Endothelial cell of umbilical vein (primary cell): ENCODE measurements around the gene CYFIP2. TPM values are rescaled to one million over a fixed set of nuclear protein-coding genes. Genes with fewer than 3 reads are reported as not detected.

Source experiments
- BruUV-seq: library from RNA; stranded (reverse); fragments of 400-500 nt; replicated peaks from 2 replicates; lab custom pipeline; 2021; lab: Mats Ljungman, UMichigan
- CTCF ChIA-PET: fragments of 300-600, 350-600 bp; sonication (Branson Sonifier 250); formaldehyde crosslinking; loops from one replicate; lab custom pipeline; 2021; ENCODE audit warnings: antibody characterized with exemption, inconsistent platforms; lab: Charles Lee
- POLR2A ChIA-PET: fragments of 300-600, 350-600 bp; sonication (Branson Sonifier 250); formaldehyde crosslinking; loops from one replicate; lab custom pipeline; 2021; ENCODE audit warnings: antibody characterized with exemption, inconsistent platforms; lab: Charles Lee
- DNase-seq: peaks from one replicate; pipeline ENCODE4 v3.0.0-alpha.2; 2011; ENCODE audit warnings: low read depth, low spot score
- FAIRE-seq: peaks from 2 replicates; lab custom pipeline; 2011; peaks lifted over from hg19 to GRCh38; lab: Jason Lieb, UNC
- H2AFZ ChIP-seq: 2 replicates; pipeline ENCODE4 v1.6.0; 2012; ENCODE audit warnings: low read depth, low read length, control low read depth, inconsistent platforms
- H3K27ac ChIP-seq: 2 replicates; pipeline ENCODE4 v1.5.1; 2011; ENCODE audit warnings: low read depth, mild to moderate bottlenecking, control low read depth, low read length, moderate library complexity; ENCODE audit not compliant: insufficient read depth
- H3K27me3 ChIP-seq, 2 experiments: 2 replicates each; pipeline versions ENCODE4 v1.6.0 to v1.6.1; 2011; ENCODE audit warnings: low read length in 2 of 2, mixed read lengths in 1 of 2; ENCODE audit not compliant: control insufficient read depth in 2 of 2, insufficient read depth in 2 of 2
- H3K36me3 ChIP-seq, 2 experiments: 2 replicates in 1 of 2; 3 replicates in 1 of 2; pipeline ENCODE4 v1.5.1; 2011; ENCODE audit warnings: low read length in 2 of 2, mild to moderate bottlenecking in 1 of 2, moderate library complexity in 1 of 2; ENCODE audit not compliant: control insufficient read depth in 2 of 2, insufficient read depth in 2 of 2; ENCODE audit errors: extremely low read depth in 1 of 2
- H3K4me1 ChIP-seq: 3 replicates; pipeline ENCODE4 v1.5.1; 2011; ENCODE audit warnings: mild to moderate bottlenecking, low read length; ENCODE audit not compliant: control insufficient read depth, insufficient read depth; ENCODE audit errors: extremely low read depth
- H3K4me2 ChIP-seq: 2 replicates; pipeline ENCODE4 v1.6.1; 2011; ENCODE audit warnings: low read length, control low read depth, mixed read lengths; ENCODE audit not compliant: insufficient read depth
- H3K4me3 ChIP-seq, 3 experiments: fragments of 200-600 bp in 1 of 3; sonication (generic), shearing (Covaris generic) in 1 of 3; replicated peaks in 1 of 3; 2 replicates each; pipeline ENCODE4 v1.5.1; 2011 to 2016; ENCODE audit warnings: control low read depth in 3 of 3, low read length in 3 of 3, mild to moderate bottlenecking in 2 of 3, inconsistent platforms in 1 of 3, low read depth in 1 of 3, moderate library complexity in 1 of 3; ENCODE audit not compliant: insufficient read depth in 1 of 3
- H3K79me2 ChIP-seq: 2 replicates; pipeline ENCODE4 v1.6.0; 2012; ENCODE audit warnings: low read length, inconsistent platforms; ENCODE audit not compliant: control insufficient read depth, insufficient read depth
- H3K9ac ChIP-seq: replicated peaks from 2 replicates; pipeline ENCODE3; 2011; ENCODE audit warnings: low read length, control low read depth; ENCODE audit not compliant: insufficient read depth; ENCODE audit errors: extremely low read depth
- H3K9me1 ChIP-seq: replicated peaks from 3 replicates; pipeline ENCODE4 v1.6.0; 2011; ENCODE audit warnings: mild to moderate bottlenecking, low read length; ENCODE audit not compliant: control insufficient read depth, insufficient read depth; ENCODE audit errors: extremely low read depth
- H3K9me3 ChIP-seq: replicated peaks from 2 replicates; pipeline ENCODE4 v1.5.1; 2012; ENCODE audit warnings: low read length, inconsistent platforms; ENCODE audit not compliant: control insufficient read depth, insufficient read depth
- H4K20me1 ChIP-seq: replicated peaks from 2 replicates; pipeline ENCODE3; 2011; ENCODE audit warnings: mild to moderate bottlenecking, low read length; ENCODE audit not compliant: control insufficient read depth, insufficient read depth; ENCODE audit errors: extremely low read depth
- EZH2 ChIP-seq: IDR thresholded peaks from 2 replicates; pipeline ENCODE4 v1.6.1; 2012; ENCODE audit warnings: borderline replicate concordance, low read depth, mild to moderate bottlenecking, moderate library complexity, low read length, inconsistent platforms; ENCODE audit not compliant: severe bottlenecking
- FOS ChIP-seq: IDR thresholded peaks from 2 replicates; pipeline ENCODE4 v1.6.1; 2011; ENCODE audit warnings: mild to moderate bottlenecking, low read length, moderate library complexity, borderline replicate concordance; ENCODE audit not compliant: insufficient read depth
- GATA2 ChIP-seq: IDR thresholded peaks from 2 replicates; pipeline ENCODE4 v1.7.0; 2011; ENCODE audit warnings: low read depth, mild to moderate bottlenecking, moderate library complexity, mixed read lengths, low read length; ENCODE audit not compliant: insufficient read length, insufficient read depth
- JUN ChIP-seq: IDR thresholded peaks from 2 replicates; pipeline ENCODE4 v1.6.1; 2011; ENCODE audit warnings: borderline replicate concordance, low read depth; ENCODE audit not compliant: insufficient read length, insufficient read depth
- MAX ChIP-seq: IDR thresholded peaks from 2 replicates; pipeline ENCODE4 v1.6.1; 2011; ENCODE audit not compliant: insufficient read depth, insufficient read length
- MYC ChIP-seq: IDR thresholded peaks from one replicate; pipeline ENCODE4 v1.6.1; 2011; ENCODE audit warnings: mild to moderate bottlenecking, low read depth, low read length
- POLR2A ChIP-seq: IDR thresholded peaks from 2 replicates; pipeline ENCODE4 v1.6.1; 2012; ENCODE audit warnings: low read depth, mild to moderate bottlenecking, control low read depth, low read length
- POLR2AphosphoS5 ChIP-seq: IDR thresholded peaks from 2 replicates; pipeline ENCODE4 v1.6.1; 2012; ENCODE audit warnings: low read depth, mild to moderate bottlenecking, control low read depth, low read length, moderate library complexity; ENCODE audit not compliant: insufficient read depth
- dilution Hi-C: fragments of 300-500 bp; cut with MboI; formaldehyde crosslinking; loops from one replicate; pipeline ENCODE4 v1.15.0; 2019; ENCODE audit warnings: low sequenced_read_pairs; ENCODE audit not compliant: extremely low pct_ligation_motif_present
- intact Hi-C: fragments of 100-400 bp; cut with micrococcal nuclease; formaldehyde crosslinking; loops from one replicate; pipeline ENCODE4 v1.10.0; 2022
- polyA plus RNA-seq, 4 experiments: library from polyadenylated mRNA; depleted of rRNA in 3 of 4; stranded (reverse) in 3 of 4; unstranded in 1 of 4; fragments of >200 nt; gene quantifications; 2 replicates each; pipeline versions ENCODE4 v1.2.1 to v1.2.3, GENCODE V29; 2011 to 2012; ENCODE audit warnings: missing spikeins in 1 of 4
- total RNA-seq: library from RNA; stranded (reverse); gene quantifications from 2 replicates; pipeline ENCODE4 v1.2.3, GENCODE V29; 2021
- TF ChIP-seq, protein P1 (sequence below), 2 donors: IDR thresholded peaks; 1 replicate in 1 of 2; 2 replicates in 1 of 2; pipeline ENCODE4 v1.5.1; 2011; ENCODE audit warnings: low read length in 2 of 2, mild to moderate bottlenecking in 2 of 2, moderate library complexity in 2 of 2, control low read depth in 1 of 2, inconsistent platforms in 1 of 2, low read depth in 1 of 2; ENCODE audit not compliant: insufficient read depth in 1 of 2; ENCODE audit errors: extremely low read depth in 1 of 2

The CYFIP2 gene
- total and polyA plus RNA-seq, 2 donors (not counting 3 experiments of a cell fraction or from before 2014, with no cell fraction given) = 9.2 to 22.4 TPM

DNA sequence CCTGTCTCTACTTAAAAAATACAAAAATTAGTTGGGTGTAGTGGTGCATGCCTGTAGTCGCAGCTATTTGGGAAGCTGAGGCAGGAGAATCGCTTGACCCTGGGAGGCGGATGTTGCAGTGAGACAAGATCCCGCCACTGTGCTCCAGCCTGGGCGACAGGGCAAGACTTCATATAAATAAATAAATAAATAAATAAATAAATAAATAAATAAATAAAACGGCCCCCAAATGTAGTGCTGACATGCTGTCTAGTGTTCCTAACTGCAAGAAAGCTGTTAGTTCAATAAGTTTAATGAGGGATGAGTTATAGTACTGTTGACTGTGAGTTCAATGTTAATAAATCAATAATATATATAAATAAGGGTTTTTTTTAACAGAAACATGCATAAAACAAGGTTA is 7.5 kb upstream of the CYFIP2 start:
- BruUV-seq = no TSS peak
- no peak for DNase-seq
- ChIA-PET POLR2A (no interaction called here), CTCF (no interaction called here)
- H3K27ac ChIP-seq = no peak overlapping the region
- H3K4me3 ChIP-seq = no peak overlapping the region
- H3K79me2 ChIP-seq = no peaks in the 10 kb centered on the region
- no peak overlapping the region for H3K9ac ChIP-seq
- dilution Hi-C loops = no loop called here
- TF ChIP-seq EZH2 (no peak), GATA2 (no peak), POLR2A (no peak), MAX (no peak), POLR2AphosphoS5 (no peak)
- TF ChIP-seq, protein P1, sequence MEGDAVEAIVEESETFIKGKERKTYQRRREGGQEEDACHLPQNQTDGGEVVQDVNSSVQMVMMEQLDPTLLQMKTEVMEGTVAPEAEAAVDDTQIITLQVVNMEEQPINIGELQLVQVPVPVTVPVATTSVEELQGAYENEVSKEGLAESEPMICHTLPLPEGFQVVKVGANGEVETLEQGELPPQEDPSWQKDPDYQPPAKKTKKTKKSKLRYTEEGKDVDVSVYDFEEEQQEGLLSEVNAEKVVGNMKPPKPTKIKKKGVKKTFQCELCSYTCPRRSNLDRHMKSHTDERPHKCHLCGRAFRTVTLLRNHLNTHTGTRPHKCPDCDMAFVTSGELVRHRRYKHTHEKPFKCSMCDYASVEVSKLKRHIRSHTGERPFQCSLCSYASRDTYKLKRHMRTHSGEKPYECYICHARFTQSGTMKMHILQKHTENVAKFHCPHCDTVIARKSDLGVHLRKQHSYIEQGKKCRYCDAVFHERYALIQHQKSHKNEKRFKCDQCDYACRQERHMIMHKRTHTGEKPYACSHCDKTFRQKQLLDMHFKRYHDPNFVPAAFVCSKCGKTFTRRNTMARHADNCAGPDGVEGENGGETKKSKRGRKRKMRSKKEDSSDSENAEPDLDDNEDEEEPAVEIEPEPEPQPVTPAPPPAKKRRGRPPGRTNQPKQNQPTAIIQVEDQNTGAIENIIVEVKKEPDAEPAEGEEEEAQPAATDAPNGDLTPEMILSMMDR (IDR thresholded peaks at IDR 0.05; ENCODE audit: extremely low read depth in 1 of 2, insufficient read depth in 1 of 2, low read depth in 1 of 2, low read length in 2 of 2) = no peak
- no peaks in the 10 kb centered on the region for H3K4me1 ChIP-seq
- no peak overlapping the region for H3K4me2 ChIP-seq
- H2AFZ ChIP-seq = no peak overlapping the region
- intact Hi-C loops = no loop called here
- H3K9me3 ChIP-seq = no peaks in the 10 kb centered on the region
- no peak for FAIRE-seq
- peaks cover 4 to 9% of the 10 kb centered on the region in 2 experiments for H3K27me3 ChIP-seq
- H3K9me1 ChIP-seq = no peaks in the 10 kb centered on the region
- no peaks in the 10 kb centered on the region for H3K36me3 ChIP-seq
- H4K20me1 ChIP-seq = no peaks in the 10 kb centered on the region

DNA sequence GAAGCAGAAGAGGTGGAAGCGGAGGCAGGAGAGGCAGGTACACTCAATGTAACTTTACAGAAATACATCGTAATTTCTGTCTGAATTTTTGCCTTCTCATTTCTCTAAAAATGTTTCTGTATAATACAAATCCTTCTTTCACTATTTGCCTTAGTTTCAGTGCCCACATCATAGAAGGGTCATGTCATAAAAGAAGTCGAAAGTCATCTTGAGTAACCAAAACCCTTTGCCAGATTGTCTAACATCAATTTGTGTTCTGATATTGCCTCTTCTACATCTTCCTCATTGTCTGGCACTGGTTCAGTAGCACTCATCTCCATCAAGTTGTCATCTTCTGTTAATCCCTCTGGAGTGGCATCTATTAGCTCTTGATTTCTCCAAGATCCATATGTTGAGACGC is 6.2 kb upstream of the CYFIP2 start:
- TF ChIP-seq MYC = no peak
- no peak for TF ChIP-seq JUN
- TF ChIP-seq POLR2AphosphoS5 = no peak
- TF ChIP-seq, protein P1 (IDR thresholded peaks at IDR 0.05; ENCODE audit: extremely low read depth in 1 of 2, insufficient read depth in 1 of 2, low read depth in 1 of 2, low read length in 2 of 2) = no peak
- no peak for TF ChIP-seq MAX
- TF ChIP-seq GATA2 = no peak
- no peak for TF ChIP-seq POLR2A
- TF ChIP-seq FOS = no peak
- no peak for TF ChIP-seq EZH2

More for the DNA sequence above, 6.2 kb upstream of the CYFIP2 start:
- FAIRE-seq = no peak
- dilution Hi-C loops (no loop called here), intact Hi-C loops (no loop called here)
- no peak for DNase-seq
- H3K4me1 ChIP-seq = no peaks in the 10 kb centered on the region
- no peaks in the 10 kb centered on the region for H3K79me2 ChIP-seq
- no peaks in the 10 kb centered on the region for H4K20me1 ChIP-seq
- CTCF ChIA-PET = no interaction called here
- no TSS peak for BruUV-seq
- no peak overlapping the region for H3K27ac ChIP-seq
- no peak overlapping the region for H3K4me2 ChIP-seq
- H3K4me3 ChIP-seq = no peak overlapping the region
- H3K9ac ChIP-seq = no peak overlapping the region
- H2AFZ ChIP-seq = no peak overlapping the region
- POLR2A ChIA-PET = no interaction called here
- H3K36me3 ChIP-seq = no peaks in the 10 kb centered on the region
- H3K9me3 ChIP-seq = no peaks in the 10 kb centered on the region
- no peaks in the 10 kb centered on the region for H3K9me1 ChIP-seq
- H3K27me3 ChIP-seq = peaks cover 6 to 11% of the 10 kb centered on the region in 2 experiments
